H9 (cell line): ENCODE data around the gene SPAG5. TPM values are rescaled to one million over a fixed set of nuclear protein-coding genes. Genes with fewer than 3 reads are reported as not detected.

Experiments used
- DNase-seq: peaks from one replicate; pipeline ENCODE4 v3.0.0-alpha.2; 2017
- H2AFZ ChIP-seq: one replicate; pipeline ENCODE4 v1.6.1; 2013; ENCODE audit warnings: mild to moderate bottlenecking, low read length, control low read depth, moderate library complexity
- H2AK5ac ChIP-seq: 2 replicates; pipeline ENCODE4 v1.6.1; 2013; ENCODE audit warnings: low read length, control low read depth, mixed read lengths; ENCODE audit not compliant: insufficient read length
- H2BK120ac ChIP-seq: one replicate; pipeline ENCODE4 v1.6.1; 2013; ENCODE audit warnings: low read depth, mild to moderate bottlenecking, low read length, control low read depth, inconsistent platforms; ENCODE audit not compliant: poor library complexity, severe bottlenecking
- H2BK12ac ChIP-seq: 2 replicates; pipeline ENCODE4 v1.6.1; 2013; ENCODE audit warnings: low read length, control low read depth, mixed read lengths, low read depth; ENCODE audit not compliant: insufficient read length
- H2BK15ac ChIP-seq: 2 replicates; pipeline ENCODE4 v1.6.1; 2013; ENCODE audit warnings: low read depth, low read length, control low read depth
- H2BK20ac ChIP-seq: one replicate; pipeline ENCODE4 v1.6.1; 2013; ENCODE audit warnings: low read depth, mild to moderate bottlenecking, low read length, control low read depth, inconsistent platforms; ENCODE audit not compliant: poor library complexity, severe bottlenecking
- H2BK5ac ChIP-seq: 2 replicates; pipeline ENCODE4 v1.6.1; 2013; ENCODE audit warnings: low read length, control low read depth, mixed read lengths; ENCODE audit not compliant: insufficient read length
- H3K14ac ChIP-seq: 2 replicates; pipeline ENCODE4 v1.6.1; 2013; ENCODE audit warnings: low read length, control low read depth; ENCODE audit not compliant: insufficient read depth
- H3K18ac ChIP-seq: 2 replicates; pipeline ENCODE4 v1.6.1; 2013; ENCODE audit warnings: low read depth, mild to moderate bottlenecking, mixed read lengths, low read length, control low read depth; ENCODE audit not compliant: insufficient read length
- H3K23ac ChIP-seq: 2 replicates; pipeline ENCODE4 v1.6.1; 2013; ENCODE audit warnings: low read length, control low read depth, mixed read lengths, low read depth; ENCODE audit not compliant: insufficient read length
- H3K23me2 ChIP-seq: 2 replicates; pipeline ENCODE4 v1.6.1; 2013; ENCODE audit warnings: low read depth, mild to moderate bottlenecking, mixed read lengths, low read length, control low read depth; ENCODE audit not compliant: insufficient read length, poor library complexity, severe bottlenecking
- H3K27ac ChIP-seq: 2 replicates; pipeline ENCODE4 v1.5.1; 2013; ENCODE audit warnings: low read length, control low read depth, mixed read lengths, low read depth; ENCODE audit not compliant: insufficient read length
- H3K27me3 ChIP-seq: 2 replicates; pipeline ENCODE4 v1.6.1; 2013; ENCODE audit warnings: low read length, control low read depth, inconsistent platforms; ENCODE audit not compliant: insufficient read depth
- H3K4ac ChIP-seq: 2 replicates; pipeline ENCODE4 v1.6.1; 2013; ENCODE audit warnings: low read depth, mild to moderate bottlenecking, control low read depth, inconsistent platforms, low read length, moderate library complexity
- H3K4me1 ChIP-seq: 2 replicates; pipeline ENCODE4 v1.6.1; 2013; ENCODE audit warnings: low read length, control low read depth, inconsistent platforms; ENCODE audit not compliant: insufficient read depth
- H3K4me2 ChIP-seq: 2 replicates; pipeline ENCODE4 v1.6.1; 2013; ENCODE audit warnings: low read length, control low read depth, mixed read lengths; ENCODE audit not compliant: insufficient read length, insufficient read depth
- H3K56ac ChIP-seq: 2 replicates; pipeline ENCODE4 v1.6.1; 2013; ENCODE audit warnings: low read depth, mild to moderate bottlenecking, mixed read lengths, low read length, control low read depth; ENCODE audit not compliant: insufficient read length
- H3K79me1 ChIP-seq: 2 replicates; pipeline ENCODE4 v1.6.1; 2013; ENCODE audit warnings: low read depth, mild to moderate bottlenecking, moderate library complexity, low read length, control low read depth, inconsistent platforms; ENCODE audit not compliant: insufficient read depth, poor library complexity, severe bottlenecking
- H3K79me2 ChIP-seq: 2 replicates; pipeline ENCODE4 v1.6.1; 2013; ENCODE audit warnings: low read length, control low read depth, inconsistent platforms; ENCODE audit not compliant: insufficient read depth
- H3K9ac ChIP-seq: 2 replicates; pipeline ENCODE4 v1.6.1; 2013; ENCODE audit warnings: low read length, control low read depth, mixed read lengths; ENCODE audit not compliant: insufficient read length; ENCODE audit errors: extremely low read depth
- H3K9me3 ChIP-seq: one replicate; pipeline ENCODE4 v1.6.1; 2013; ENCODE audit warnings: low read depth, low read length, inconsistent platforms; ENCODE audit not compliant: control insufficient read depth
- H3T11ph ChIP-seq: one replicate; pipeline ENCODE4 v1.6.1; 2013; ENCODE audit warnings: mild to moderate bottlenecking, low read length, control low read depth, inconsistent platforms
- H4K20me1 ChIP-seq: one replicate; pipeline ENCODE4 v1.6.1; 2013; ENCODE audit not compliant: control insufficient read depth, insufficient read length, insufficient read depth
- H4K5ac ChIP-seq: 2 replicates; pipeline ENCODE4 v1.6.1; 2013; ENCODE audit warnings: low read depth, mild to moderate bottlenecking, mixed read lengths, low read length, control low read depth; ENCODE audit not compliant: insufficient read length
- H4K8ac ChIP-seq: replicated peaks from 2 replicates; pipeline ENCODE4 v1.6.1; 2013; ENCODE audit warnings: low read length, control low read depth, mixed read lengths, low read depth; ENCODE audit not compliant: insufficient read length
- H4K91ac ChIP-seq: 2 replicates; pipeline ENCODE4 v1.6.1; 2013; ENCODE audit warnings: low read depth, mild to moderate bottlenecking, moderate library complexity, mixed read lengths, low read length, control low read depth; ENCODE audit not compliant: insufficient read length
- H3K27ac Mint-ChIP-seq, 3 experiments: 2 replicates in 2 of 3; 3 replicates in 1 of 3; pipeline ENCODE4 v1.8.0; 2020 to 2021; ENCODE audit warnings: mixed read lengths in 3 of 3, mild to moderate bottlenecking in 1 of 3, moderate library complexity in 1 of 3
- H3K27me3 Mint-ChIP-seq: 2 replicates; pipeline ENCODE4 v1.8.0; 2021; ENCODE audit warnings: low read depth, mild to moderate bottlenecking, moderate library complexity, mixed read lengths
- H3K36me3 Mint-ChIP-seq, 3 experiments: 2 replicates in 2 of 3; 3 replicates in 1 of 3; pipeline ENCODE4 v1.8.0; 2020 to 2021; ENCODE audit warnings: low read depth in 3 of 3, mixed read lengths in 3 of 3; ENCODE audit not compliant: insufficient read depth in 1 of 3
- H3K4me1 Mint-ChIP-seq, 2 experiments: 2 replicates each; pipeline ENCODE4 v1.8.0; 2020; ENCODE audit warnings: mixed read lengths in 2 of 2
- H3K4me3 Mint-ChIP-seq, 2 experiments: 2 replicates in 1 of 2; 3 replicates in 1 of 2; pipeline ENCODE4 v1.8.0; 2020 to 2021; ENCODE audit warnings: mild to moderate bottlenecking in 2 of 2, mixed read lengths in 2 of 2, moderate library complexity in 1 of 2
- H3K9me3 Mint-ChIP-seq, 2 experiments: 2 replicates in 1 of 2; 3 replicates in 1 of 2; pipeline ENCODE4 v1.8.0; 2020; ENCODE audit warnings: mild to moderate bottlenecking in 2 of 2, mixed read lengths in 2 of 2, moderate library complexity in 1 of 2
- WGBS: extraction: QIAGEN DNeasy Blood & Tissue Kit; methylation state at CpG from one replicate; pipeline ENCODE4 v1.1.7; 2013; ENCODE audit warnings: missing lambda C conversion rate, low lambda C conversion rate, mixed read lengths; ENCODE audit not compliant: insufficient read length; ENCODE audit errors: extremely low coverage; 5-methylcytosine and 5-hydroxymethylcytosine counted together
- total RNA-seq: library from RNA; stranded (reverse); gene quantifications from 2 replicates; pipeline ENCODE4 v1.2.1, GENCODE V29; 2021
- TF ChIP-seq, protein P1 (sequence below): fragments of 200-600 bp; sonication (generic); conservative IDR thresholded peaks from 3 replicates; pipeline ENCODE4 v1.8.0; 2021; ENCODE audit warnings: antibody characterized with exemption, mild to moderate bottlenecking

SPAG5 gene
- total RNA-seq, 1 experiment from 2014 or later = 122 TPM

DNA sequence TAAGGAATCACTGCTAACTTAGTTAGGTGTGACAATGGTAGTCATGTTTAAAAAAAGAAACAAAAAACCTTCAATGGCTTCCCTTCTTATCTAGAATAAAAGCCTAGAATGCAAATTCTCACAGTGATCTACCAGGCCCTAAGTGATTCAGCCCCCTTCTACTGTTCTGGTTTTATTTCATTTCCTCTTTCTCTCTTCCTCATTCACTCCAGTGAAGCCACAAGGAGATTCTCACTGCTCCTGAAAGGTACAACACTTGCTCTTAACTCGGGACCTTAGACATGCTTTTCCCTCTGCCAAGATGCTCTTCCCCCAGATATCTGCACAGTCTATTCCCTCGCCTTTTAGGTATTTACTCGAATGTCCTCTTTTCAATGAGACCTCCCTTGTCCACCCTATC lies 31.2 kb downstream of the SPAG5 start:
- Histone ChIP-seq H3K27ac (no peak overlapping the region), H3K23ac (no peak overlapping the region), H2BK20ac (no peak overlapping the region), H3T11ph (no peak overlapping the region), H3K14ac (no peak overlapping the region), H4K8ac (no peak overlapping the region), H3K18ac (no peak overlapping the region), H3K4me2 (no peak overlapping the region), H2AK5ac (no peak overlapping the region), H3K79me1 (no peaks in the 10 kb centered on the region), H2BK5ac (no peak overlapping the region), H2BK120ac (no peak overlapping the region), H4K5ac (no peak overlapping the region), H2BK15ac (no peak overlapping the region), H3K4ac (no peak overlapping the region), H3K9me3 (no peaks in the 10 kb centered on the region), H3K4me1 (no peaks in the 10 kb centered on the region), H4K20me1 (no peaks in the 10 kb centered on the region), H3K27me3 (no peaks in the 10 kb centered on the region), H2AFZ (no peak overlapping the region), H3K23me2 (peaks cover 11% of the 10 kb centered on the region), H3K56ac (no peak overlapping the region), H4K91ac (no peak overlapping the region), H2BK12ac (no peak overlapping the region), H3K79me2 (no peaks in the 10 kb centered on the region), H3K9ac (no peak overlapping the region)
- Mint-ChIP-seq H3K27ac (no peak overlapping the region), H3K9me3 (no peaks in the 10 kb centered on the region), H3K4me3 (no peak overlapping the region; a peak in 1 of 5 replicates), H3K4me1 (peaks cover 12 to 22% of the 10 kb centered on the region in 2 experiments), H3K27me3 (peaks cover 3% of the 10 kb centered on the region), H3K36me3 (peaks cover 0 to 29% (median 11%) of the 10 kb centered on the region in 3 experiments; a peak in 6 of 7 replicates)
- no CpG with 5 or more reads among the region's 3 CpGs for WGBS
- TF ChIP-seq, protein P1, sequence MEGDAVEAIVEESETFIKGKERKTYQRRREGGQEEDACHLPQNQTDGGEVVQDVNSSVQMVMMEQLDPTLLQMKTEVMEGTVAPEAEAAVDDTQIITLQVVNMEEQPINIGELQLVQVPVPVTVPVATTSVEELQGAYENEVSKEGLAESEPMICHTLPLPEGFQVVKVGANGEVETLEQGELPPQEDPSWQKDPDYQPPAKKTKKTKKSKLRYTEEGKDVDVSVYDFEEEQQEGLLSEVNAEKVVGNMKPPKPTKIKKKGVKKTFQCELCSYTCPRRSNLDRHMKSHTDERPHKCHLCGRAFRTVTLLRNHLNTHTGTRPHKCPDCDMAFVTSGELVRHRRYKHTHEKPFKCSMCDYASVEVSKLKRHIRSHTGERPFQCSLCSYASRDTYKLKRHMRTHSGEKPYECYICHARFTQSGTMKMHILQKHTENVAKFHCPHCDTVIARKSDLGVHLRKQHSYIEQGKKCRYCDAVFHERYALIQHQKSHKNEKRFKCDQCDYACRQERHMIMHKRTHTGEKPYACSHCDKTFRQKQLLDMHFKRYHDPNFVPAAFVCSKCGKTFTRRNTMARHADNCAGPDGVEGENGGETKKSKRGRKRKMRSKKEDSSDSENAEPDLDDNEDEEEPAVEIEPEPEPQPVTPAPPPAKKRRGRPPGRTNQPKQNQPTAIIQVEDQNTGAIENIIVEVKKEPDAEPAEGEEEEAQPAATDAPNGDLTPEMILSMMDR = no peak
- no peak for DNase-seq
